ENCODE data around the gene FPR3. TPM values are rescaled to one million over a fixed set of nuclear protein-coding genes. Genes with fewer than 3 reads are reported as not detected.
"Not testable (repeated sequence)": the region's sequence is repeated elsewhere in the genome, so short reads cannot be mapped to it uniquely, and the experiment has no call there.

Gene FPR3
- total RNA-seq, 4 donors from 2014 or later: 0.81 to 2.9 (median 2.1) TPM

GRCh38 chr19:51802775-51803174, 7.8 kb downstream of the FPR3 start:
- H3K4me3 ChIP-seq: no peak overlapping the region
- no peak overlapping the region for H3K27ac ChIP-seq
- no peaks in the 10 kb centered on the region for H3K27me3 ChIP-seq
- no peak for TF ChIP-seq CTCF (IDR thresholded peaks at IDR 0.05)
- TF ChIP-seq POLR2A (IDR thresholded peaks at IDR 0.05): no peak
- TF ChIP-seq POLR2AphosphoS5 (IDR thresholded peaks at IDR 0.05): no peak
- TF ChIP-seq EP300 (IDR thresholded peaks at IDR 0.05): no peak
- 88% methylated on average over 2 of the region's 2 CpGs for WGBS
- peaks cover 42% of the 10 kb centered on the region for H3K4me1 ChIP-seq
- H3K9me3 ChIP-seq: no peaks in the 10 kb centered on the region
- DNase-seq (ENCODE audit: low spot score in 2 of 2): no peak
- no peaks in the 10 kb centered on the region for H3K36me3 ChIP-seq

- Histone ChIP-seq H3K9me3 (no peaks in the 10 kb centered on the region), H3K27me3 (no peaks in the 10 kb centered on the region), H3K4me3 (no peak overlapping the region), H3K36me3 (no peaks in the 10 kb centered on the region), H3K4me1 (peaks cover 47% of the 10 kb centered on the region), H3K27ac (peak overlapping the region; percentile 24)
- TF ChIP-seq POLR2AphosphoS5 (IDR thresholded peaks at IDR 0.05) (no peak), POLR2A (IDR thresholded peaks at IDR 0.05) (no peak), EP300 (IDR thresholded peaks at IDR 0.05) (no peak), CTCF (IDR thresholded peaks at IDR 0.05) (no peak)
- DNase-seq (ENCODE audit: low spot score in 2 of 2): no peak
- WGBS: 86% methylated on average over 4 of the region's 4 CpGs
These were observed 8.6 kb downstream of the FPR3 start for GRCh38 chr19:51803519-51803918.

GRCh38 chr19:51803967-51804366, 9.0 kb downstream of the FPR3 start:
- peaks cover 47% of the 10 kb centered on the region for H3K4me1 ChIP-seq
- H3K36me3 ChIP-seq: no peaks in the 10 kb centered on the region
- WGBS: 47% methylated on average over 5 of the region's 5 CpGs
- peak overlapping the region; percentile 24 for H3K27ac ChIP-seq
- TF ChIP-seq CTCF (IDR thresholded peaks at IDR 0.05) (no peak), POLR2AphosphoS5 (IDR thresholded peaks at IDR 0.05) (no peak), POLR2A (IDR thresholded peaks at IDR 0.05) (no peak), EP300 (IDR thresholded peaks at IDR 0.05) (no peak)
- no peaks in the 10 kb centered on the region for H3K9me3 ChIP-seq
- DNase-seq (ENCODE audit: low spot score in 2 of 2): no peak
- no peaks in the 10 kb centered on the region for H3K27me3 ChIP-seq
- H3K4me3 ChIP-seq: no peak overlapping the region

DNA sequence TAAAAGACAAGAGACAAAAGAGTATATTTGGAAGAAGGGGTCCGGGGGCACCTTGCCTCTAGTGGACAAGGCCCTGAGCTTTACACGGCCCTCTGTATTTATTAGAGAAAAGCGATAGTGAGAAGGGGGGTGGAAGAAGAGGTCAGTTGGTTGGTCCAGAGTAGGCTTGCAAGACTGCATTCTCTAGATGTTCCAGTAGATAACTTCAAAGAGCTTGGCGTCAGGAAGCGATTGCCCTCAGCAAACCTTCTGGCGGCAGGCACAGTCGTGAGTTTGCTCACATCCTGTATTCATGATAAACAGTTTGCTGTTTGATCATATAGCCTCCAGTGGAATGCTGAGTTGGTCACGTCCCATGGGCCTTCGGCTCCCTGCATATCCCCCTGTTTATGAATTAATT, 9.8 kb downstream of the FPR3 start:
- H3K27ac ChIP-seq; DNase-seq (ENCODE audit: low spot score in 2 of 2); H3K4me3 ChIP-seq; H3K36me3 ChIP-seq; H3K27me3 ChIP-seq; H3K9me3 ChIP-seq: not testable (repeated sequence)
- H3K4me1 ChIP-seq: peaks cover 47% of the 10 kb centered on the region
- WGBS: 70% methylated on average over 9 of the region's 9 CpGs

DNA sequence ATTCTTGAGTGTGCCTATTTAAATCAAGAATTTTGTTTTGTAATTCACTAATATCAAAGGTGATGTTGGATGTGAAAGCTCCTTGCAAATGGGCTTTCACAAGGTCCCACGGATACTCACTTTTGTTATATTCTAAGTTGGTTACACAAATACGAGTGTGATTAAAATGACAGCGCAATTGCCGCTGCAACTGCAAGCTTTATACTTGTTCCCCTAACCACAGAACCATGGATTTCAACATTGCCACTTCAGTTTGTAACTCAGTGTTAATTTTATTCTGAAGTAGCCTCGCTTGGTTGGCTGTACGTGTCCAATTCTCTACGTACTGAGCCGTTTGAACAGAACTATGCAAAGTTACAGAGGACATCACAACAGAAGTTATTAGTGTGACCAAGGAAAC, 10.4 kb downstream of the FPR3 start:
- H3K27me3 ChIP-seq: not testable (repeated sequence)

DNA sequence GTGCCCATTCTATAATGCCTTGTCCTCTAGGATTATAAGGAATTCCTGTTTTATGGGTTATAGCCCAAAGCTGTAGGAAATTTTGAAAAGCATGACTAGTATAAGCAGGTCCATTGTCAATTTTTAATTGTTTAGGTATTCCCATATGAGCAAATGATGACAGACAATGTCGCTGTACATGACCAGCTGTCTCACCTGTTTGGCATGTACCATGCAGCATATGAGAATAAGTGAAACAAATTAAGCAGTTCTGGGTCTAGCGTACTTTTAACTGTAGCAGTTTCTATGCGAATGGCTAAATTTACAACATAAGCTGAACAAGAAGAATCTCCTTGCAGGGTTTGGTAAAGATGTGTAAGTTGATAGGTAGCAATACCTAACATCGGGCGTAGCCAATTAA, 11.6 kb downstream of the FPR3 start:
- 93% methylated on average over 5 of the region's 5 CpGs for WGBS
- H3K27me3 ChIP-seq; H3K36me3 ChIP-seq; H3K4me3 ChIP-seq; H3K9me3 ChIP-seq; H3K27ac ChIP-seq; DNase-seq (ENCODE audit: low spot score in 2 of 2): not testable (repeated sequence)
- peaks cover 44% of the 10 kb centered on the region for H3K4me1 ChIP-seq

More for the DNA sequence above, 10.4 kb downstream of the FPR3 start:
- H3K9me3 ChIP-seq; H3K36me3 ChIP-seq; H3K27ac ChIP-seq; H3K4me3 ChIP-seq; DNase-seq (ENCODE audit: low spot score in 2 of 2): not testable (repeated sequence)
- 89% methylated on average over 8 of the region's 8 CpGs for WGBS
- H3K4me1 ChIP-seq: peaks cover 47% of the 10 kb centered on the region

GRCh38 chr19:51807111-51807701, 12.2 kb downstream of the FPR3 start:
- H3K27ac ChIP-seq: no peak overlapping the region
- no peaks in the 10 kb centered on the region for H3K9me3 ChIP-seq
- TF ChIP-seq POLR2AphosphoS5 (IDR thresholded peaks at IDR 0.05) (no peak), CTCF (IDR thresholded peaks at IDR 0.05) (no peak), EP300 (IDR thresholded peaks at IDR 0.05) (no peak), POLR2A (IDR thresholded peaks at IDR 0.05) (no peak)
- no peak for DNase-seq (ENCODE audit: low spot score in 2 of 2)
- peaks cover 44% of the 10 kb centered on the region for H3K4me1 ChIP-seq
- H3K27me3 ChIP-seq: no peaks in the 10 kb centered on the region
- 36% methylated on average over 6 of the region's 6 CpGs for WGBS
- H3K36me3 ChIP-seq: no peaks in the 10 kb centered on the region
- no peak overlapping the region for H3K4me3 ChIP-seq
